H1 (cell line): ENCODE measurements around the gene THRB. TPM values are rescaled to one million over a fixed set of nuclear protein-coding genes. Genes with fewer than 3 reads are reported as not detected.

Experiments used
- CTCF ChIA-PET: fragments of 300-600 bp; sonication (Branson Sonifier 250); formaldehyde crosslinking; loops from one replicate; lab custom pipeline; 2021; ENCODE audit not compliant: partially characterized antibody; lab: Charles Lee
- POLR2A ChIA-PET: fragments of 300-600 bp; sonication (Branson Sonifier 250); formaldehyde crosslinking; loops from one replicate; lab custom pipeline; 2021; ENCODE audit warnings: inconsistent platforms; ENCODE audit not compliant: partially characterized antibody; lab: Charles Lee
- DNase-seq, 2 experiments: peaks; one replicate each; pipeline versions ENCODE4 v3.0.0 to v3.0.0-alpha.2; 2010 to 2022; ENCODE audit warnings: low spot score in 2 of 2, low read depth in 1 of 2, mixed read lengths in 1 of 2
- FAIRE-seq: peaks from 2 replicates; lab custom pipeline; 2011; peaks lifted over from hg19 to GRCh38; lab: Jason Lieb, UNC
- H2AFZ ChIP-seq: 2 replicates; pipeline ENCODE4 v1.8.1; 2012; ENCODE audit warnings: low read length, inconsistent platforms
- H2AK5ac ChIP-seq: 2 replicates; pipeline ENCODE4 v1.6.1; 2013; ENCODE audit warnings: low read depth, low read length
- H2BK120ac ChIP-seq: replicated peaks from 2 replicates; pipeline ENCODE3; 2013; ENCODE audit warnings: low read depth, low read length, inconsistent platforms
- H2BK12ac ChIP-seq: 2 replicates; pipeline ENCODE4 v1.6.1; 2013; ENCODE audit warnings: low read depth, low read length
- H2BK15ac ChIP-seq: 2 replicates; pipeline ENCODE4 v1.6.1; 2013; ENCODE audit warnings: low read length
- H2BK20ac ChIP-seq: 2 replicates; pipeline ENCODE4 v1.6.1; 2013; ENCODE audit warnings: low read length
- H2BK5ac ChIP-seq: 2 replicates; pipeline ENCODE4 v1.6.1; 2013; ENCODE audit warnings: low read depth, low read length
- H3K14ac ChIP-seq: 2 replicates; pipeline ENCODE4 v1.6.1; 2013; ENCODE audit warnings: inconsistent platforms; ENCODE audit not compliant: insufficient read length
- H3K18ac ChIP-seq: 2 replicates; pipeline ENCODE4 v1.6.1; 2013; ENCODE audit warnings: low read length; ENCODE audit errors: extremely low read depth
- H3K23ac ChIP-seq: 2 replicates; pipeline ENCODE4 v1.6.1; 2013; ENCODE audit warnings: inconsistent platforms; ENCODE audit not compliant: insufficient read length
- H3K23me2 ChIP-seq: 2 replicates; pipeline ENCODE4 v1.6.1; 2013; ENCODE audit warnings: low read depth, low read length
- H3K27ac ChIP-seq: 2 replicates; pipeline ENCODE4 v1.6.1; 2011; ENCODE audit warnings: low read depth, low read length, inconsistent platforms
- H3K27me3 ChIP-seq, 4 experiments: replicated peaks in 1 of 4; 1 replicate in 1 of 4; 2 replicates in 3 of 4; pipeline versions ENCODE4 v1.6.1 to v1.8.1; 2011 to 2013; ENCODE audit warnings: low read length in 3 of 4, mild to moderate bottlenecking in 3 of 4, inconsistent platforms in 2 of 4, mixed read lengths in 2 of 4, moderate library complexity in 1 of 4; ENCODE audit not compliant: control insufficient read depth in 3 of 4, insufficient read depth in 3 of 4; ENCODE audit errors: extremely low read depth in 1 of 4
- H3K36me3 ChIP-seq, 4 experiments: 2 replicates each; pipeline versions ENCODE4 v1.6.1 to v1.8.1; 2011 to 2013; ENCODE audit warnings: mild to moderate bottlenecking in 4 of 4, low read length in 3 of 4, moderate library complexity in 2 of 4, control low read depth in 1 of 4, inconsistent platforms in 1 of 4; ENCODE audit not compliant: insufficient read depth in 4 of 4, control insufficient read depth in 2 of 4
- H3K4ac ChIP-seq: replicated peaks from 2 replicates; pipeline ENCODE3; 2013; ENCODE audit warnings: low read length, low read depth, mixed read lengths, inconsistent platforms; ENCODE audit not compliant: insufficient read length
- H3K4me1 ChIP-seq, 4 experiments: replicated peaks in 1 of 4; 1 replicate in 1 of 4; 2 replicates in 3 of 4; pipeline versions ENCODE4 v1.6.1 to v1.8.1; 2011 to 2013; ENCODE audit warnings: low read length in 3 of 4, inconsistent platforms in 2 of 4, mixed read lengths in 1 of 4; ENCODE audit not compliant: insufficient read depth in 4 of 4, control insufficient read depth in 3 of 4
- H3K4me2 ChIP-seq, 2 experiments: 2 replicates each; pipeline versions ENCODE4 v1.6.1 to v1.8.1; 2011 to 2013; ENCODE audit warnings: low read depth in 2 of 2, low read length in 2 of 2, control low read depth in 1 of 2, inconsistent platforms in 1 of 2, mild to moderate bottlenecking in 1 of 2; ENCODE audit not compliant: insufficient read depth in 1 of 2
- H3K4me3 ChIP-seq, 4 experiments: fragments of 200-600, 300-600 bp in 1 of 4; sonication (generic), shearing (Covaris generic), sonication (Bioruptor Twin) in 1 of 4; 2 replicates each; pipeline versions ENCODE4 v1.5.1 to v1.8.1; 2011 to 2016; ENCODE audit warnings: low read length in 4 of 4, low read depth in 3 of 4, control low read depth in 2 of 4, inconsistent platforms in 2 of 4, mild to moderate bottlenecking in 2 of 4, mixed read lengths in 1 of 4, moderate library complexity in 1 of 4; ENCODE audit not compliant: insufficient read depth in 2 of 4; ENCODE audit errors: extremely low read depth in 1 of 4
- H3K56ac ChIP-seq: replicated peaks from 2 replicates; pipeline ENCODE3; 2013; ENCODE audit warnings: low read depth, mild to moderate bottlenecking, mixed read lengths, low read length, inconsistent platforms; ENCODE audit not compliant: insufficient read length
- H3K79me1 ChIP-seq: 2 replicates; pipeline ENCODE4 v1.6.1; 2013; ENCODE audit warnings: low read depth, low read length, control low read depth
- H3K79me2 ChIP-seq, 2 experiments: 2 replicates each; pipeline versions ENCODE4 v1.6.1 to v1.8.1; 2012 to 2013; ENCODE audit warnings: low read length in 2 of 2, mild to moderate bottlenecking in 2 of 2, inconsistent platforms in 1 of 2; ENCODE audit not compliant: insufficient read depth in 2 of 2, control insufficient read depth in 1 of 2
- H3K9ac ChIP-seq, 4 experiments: replicated peaks in 1 of 4; 1 replicate in 1 of 4; 2 replicates in 3 of 4; pipeline versions ENCODE4 v1.6.1 to v1.8.1; 2011 to 2013; ENCODE audit warnings: low read depth in 3 of 4, low read length in 3 of 4, control low read depth in 2 of 4, mild to moderate bottlenecking in 2 of 4, moderate library complexity in 2 of 4, inconsistent platforms in 1 of 4; ENCODE audit errors: extremely low read depth in 1 of 4
- H3K9me3 ChIP-seq, 2 experiments: 2 replicates each; pipeline versions ENCODE4 v1.6.1 to v1.8.1; 2012 to 2013; ENCODE audit warnings: mild to moderate bottlenecking in 2 of 2, moderate library complexity in 2 of 2, control low read depth in 1 of 2, inconsistent platforms in 1 of 2, low read depth in 1 of 2, low read length in 1 of 2, mixed read lengths in 1 of 2; ENCODE audit not compliant: insufficient read depth in 2 of 2
- H4K20me1 ChIP-seq, 2 experiments: replicated peaks in 1 of 2; 2 replicates each; pipeline versions ENCODE3 to v1.8.1; 2011 to 2013; ENCODE audit warnings: inconsistent platforms in 2 of 2, low read length in 2 of 2, mild to moderate bottlenecking in 1 of 2; ENCODE audit not compliant: insufficient read depth in 2 of 2, control insufficient read depth in 1 of 2
- H4K5ac ChIP-seq: 2 replicates; pipeline ENCODE4 v1.6.1; 2013; ENCODE audit warnings: low read length, low read depth, mixed read lengths, inconsistent platforms; ENCODE audit not compliant: insufficient read length
- H4K8ac ChIP-seq: 2 replicates; pipeline ENCODE4 v1.8.0; 2013; ENCODE audit warnings: mild to moderate bottlenecking, moderate library complexity, low read length, inconsistent platforms; ENCODE audit not compliant: insufficient read depth; ENCODE audit errors: extremely low read depth
- H4K91ac ChIP-seq: replicated peaks from 2 replicates; pipeline ENCODE3; 2013; ENCODE audit warnings: low read length, mixed read lengths, inconsistent platforms; ENCODE audit not compliant: insufficient read length
- BACH1 ChIP-seq: IDR thresholded peaks from 2 replicates; pipeline ENCODE4 v1.6.1; 2012; ENCODE audit warnings: low read length, improper control_type of control experiment
- KDM1A ChIP-seq: fragments of 200-600, 300-600 bp; sonication (generic); IDR thresholded peaks from 2 replicates; pipeline ENCODE4 v1.7.1; 2016; ENCODE audit warnings: mild to moderate bottlenecking, low read length, borderline replicate concordance
- MAFK ChIP-seq: IDR thresholded peaks from 2 replicates; pipeline ENCODE4 v1.6.1; 2012; ENCODE audit warnings: low read depth, mild to moderate bottlenecking, improper control_type of control experiment, low read length
- PHF8 ChIP-seq: fragments of 200-600 bp; sonication (generic); conservative IDR thresholded peaks from 2 replicates; pipeline ENCODE4 v1.7.1; 2012; ENCODE audit warnings: low read depth, mild to moderate bottlenecking, inconsistent platforms, low read length, moderate library complexity
- WGBS, 2 experiments: shearing (Covaris generic) in 1 of 2; methylation state at CpG; one replicate each; pipeline versions ENCODE4 v1.1.6 to v1.1.7; 2013 to 2015; ENCODE audit warnings: low lambda C conversion rate in 2 of 2, mixed read lengths in 2 of 2, inconsistent platforms in 1 of 2, low coverage in 1 of 2, missing lambda C conversion rate in 1 of 2; ENCODE audit not compliant: insufficient replicate concordance in 2 of 2, insufficient coverage in 1 of 2, insufficient read length in 1 of 2; ENCODE audit errors: extremely low coverage in 1 of 2, missing lambda C conversion rate in 1 of 2; 5-methylcytosine and 5-hydroxymethylcytosine counted together
- polyA plus RNA-seq, 7 experiments: library from polyadenylated mRNA; depleted of rRNA in 3 of 7; stranded (reverse) in 5 of 7; unstranded in 2 of 7; fragments of >200 nt in 5 of 7; fragments of 200-250 nt in 2 of 7; gene quantifications; 1 replicate in 5 of 7; 2 replicates in 1 of 7; 4 replicates in 1 of 7; pipeline versions ENCODE4 v1.2.1 to v1.2.3, GENCODE V29; 2011 to 2013; ENCODE audit warnings: missing spikeins in 2 of 7, mixed read lengths in 2 of 7
- total RNA-seq: library from RNA; stranded (reverse); fragmentation: NEBNext Ultra II Directional; extraction: Animal tissue kit (Norgen Biotek cat#: 25700); gene quantifications from 2 replicates; pipeline ENCODE4 v1.2.1, GENCODE V29; 2021
- TF ChIP-seq, protein P1 (sequence below), 3 experiments: IDR thresholded peaks; 1 replicate in 2 of 3; 2 replicates in 1 of 3; pipeline versions ENCODE4 v1.5.1 to v1.6.1; 2011; ENCODE audit warnings: low read length in 3 of 3, mild to moderate bottlenecking in 3 of 3, inconsistent platforms in 2 of 3, low read depth in 1 of 3, moderate library complexity in 1 of 3; ENCODE audit not compliant: insufficient read depth in 1 of 3; ENCODE audit errors: control extremely low read depth in 1 of 3

Gene THRB
- total and polyA plus RNA-seq, 2 of the 8 experiments (the other 6 are each of a cell fraction or from before 2014, with no cell fraction given): 0.98 to 3.9 TPM

DNA sequence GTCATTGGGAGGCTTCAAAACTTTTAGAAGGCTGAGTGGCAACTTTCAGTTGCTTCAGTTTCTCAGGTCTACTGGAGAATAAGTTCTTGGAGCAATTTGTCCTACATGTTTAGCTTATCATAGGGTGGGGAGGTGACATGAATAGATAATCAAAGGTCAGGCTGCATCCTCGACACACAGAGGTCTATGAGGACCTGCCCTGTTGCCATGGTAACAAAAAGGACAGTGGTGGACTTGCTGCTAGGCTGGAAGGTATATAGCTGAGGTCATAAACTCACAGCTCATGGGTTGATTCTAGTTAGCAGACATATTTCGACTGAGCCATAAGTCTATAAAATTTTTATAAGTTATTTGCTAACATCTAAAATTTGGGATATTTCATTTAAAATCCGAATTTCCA, 267.0 kb downstream of the THRB start:
- no peaks in the 10 kb centered on the region for H3K9me3 ChIP-seq
- H3K4me1 ChIP-seq: peaks cover 0 to 4% (median 1%) of the 10 kb centered on the region in 4 experiments; a peak in 2 of 7 replicates
- H3K4me3 ChIP-seq: no peak overlapping the region
- no peak overlapping the region for H3K4ac ChIP-seq
- no peaks in the 10 kb centered on the region for H3K27me3 ChIP-seq
- H3K79me1 ChIP-seq: no peaks in the 10 kb centered on the region
- ChIA-PET POLR2A (no interaction called here), CTCF (interaction anchor here (1.2 to 3.9 kb wide), 5 partner anchors 9 to 231 kb away, joined by 4 to 25 read pairs (median 6); no protein-coding TSS in a partner anchor)
- TF ChIP-seq BACH1 (no peak), MAFK (no peak), KDM1A (no peak), PHF8 (no peak)
- TF ChIP-seq, protein P1, sequence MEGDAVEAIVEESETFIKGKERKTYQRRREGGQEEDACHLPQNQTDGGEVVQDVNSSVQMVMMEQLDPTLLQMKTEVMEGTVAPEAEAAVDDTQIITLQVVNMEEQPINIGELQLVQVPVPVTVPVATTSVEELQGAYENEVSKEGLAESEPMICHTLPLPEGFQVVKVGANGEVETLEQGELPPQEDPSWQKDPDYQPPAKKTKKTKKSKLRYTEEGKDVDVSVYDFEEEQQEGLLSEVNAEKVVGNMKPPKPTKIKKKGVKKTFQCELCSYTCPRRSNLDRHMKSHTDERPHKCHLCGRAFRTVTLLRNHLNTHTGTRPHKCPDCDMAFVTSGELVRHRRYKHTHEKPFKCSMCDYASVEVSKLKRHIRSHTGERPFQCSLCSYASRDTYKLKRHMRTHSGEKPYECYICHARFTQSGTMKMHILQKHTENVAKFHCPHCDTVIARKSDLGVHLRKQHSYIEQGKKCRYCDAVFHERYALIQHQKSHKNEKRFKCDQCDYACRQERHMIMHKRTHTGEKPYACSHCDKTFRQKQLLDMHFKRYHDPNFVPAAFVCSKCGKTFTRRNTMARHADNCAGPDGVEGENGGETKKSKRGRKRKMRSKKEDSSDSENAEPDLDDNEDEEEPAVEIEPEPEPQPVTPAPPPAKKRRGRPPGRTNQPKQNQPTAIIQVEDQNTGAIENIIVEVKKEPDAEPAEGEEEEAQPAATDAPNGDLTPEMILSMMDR (IDR thresholded peaks at IDR 0.05; ENCODE audit: control extremely low read depth in 1 of 3, insufficient read depth in 1 of 3, low read depth in 1 of 3, low read length in 3 of 3): no peak
- H3K56ac ChIP-seq: no peak overlapping the region
- no peak overlapping the region for H2BK5ac ChIP-seq
- H3K23ac ChIP-seq: no peak overlapping the region
- no peaks in the 10 kb centered on the region for H3K23me2 ChIP-seq
- H4K8ac ChIP-seq: no peak overlapping the region
- H2AFZ ChIP-seq: no peak overlapping the region
- no peak overlapping the region for H2BK12ac ChIP-seq
- H2BK15ac ChIP-seq: no peak overlapping the region
- H3K14ac ChIP-seq: no peak overlapping the region
- no peak overlapping the region for H3K4me2 ChIP-seq
- H3K27ac ChIP-seq: no peak overlapping the region
- no peak overlapping the region for H3K18ac ChIP-seq
- no peak overlapping the region for H3K9ac ChIP-seq
- no peak overlapping the region for H2AK5ac ChIP-seq
- H3K79me2 ChIP-seq: no peaks in the 10 kb centered on the region
- FAIRE-seq (no peak), DNase-seq (no peak)
- no peaks in the 10 kb centered on the region for H4K20me1 ChIP-seq
- H3K36me3 ChIP-seq: no peaks in the 10 kb centered on the region
- H2BK120ac ChIP-seq: no peak overlapping the region
- H4K91ac ChIP-seq: no peak overlapping the region
- H4K5ac ChIP-seq: no peak overlapping the region
- 90% methylated on average over 3 of the region's 3 CpGs; no CpG with 5 or more reads in 1 of the 2 experiments for WGBS, 2 experiments
- H2BK20ac ChIP-seq: no peak overlapping the region
